ENCODE results near the gene HSCB. TPM values are rescaled to one million over a fixed set of nuclear protein-coding genes. Genes with fewer than 3 reads are reported as not detected.
"Not testable (repeated sequence)": the region's sequence is repeated elsewhere in the genome, so short reads cannot be mapped to it uniquely, and the experiment has no call there.

The HSCB gene
- total RNA-seq, 1 experiment from 2014 or later, result 10.2 TPM

- no TSS peak for BruUV-seq (replicated peaks)
- TF ChIP-seq, protein P1, sequence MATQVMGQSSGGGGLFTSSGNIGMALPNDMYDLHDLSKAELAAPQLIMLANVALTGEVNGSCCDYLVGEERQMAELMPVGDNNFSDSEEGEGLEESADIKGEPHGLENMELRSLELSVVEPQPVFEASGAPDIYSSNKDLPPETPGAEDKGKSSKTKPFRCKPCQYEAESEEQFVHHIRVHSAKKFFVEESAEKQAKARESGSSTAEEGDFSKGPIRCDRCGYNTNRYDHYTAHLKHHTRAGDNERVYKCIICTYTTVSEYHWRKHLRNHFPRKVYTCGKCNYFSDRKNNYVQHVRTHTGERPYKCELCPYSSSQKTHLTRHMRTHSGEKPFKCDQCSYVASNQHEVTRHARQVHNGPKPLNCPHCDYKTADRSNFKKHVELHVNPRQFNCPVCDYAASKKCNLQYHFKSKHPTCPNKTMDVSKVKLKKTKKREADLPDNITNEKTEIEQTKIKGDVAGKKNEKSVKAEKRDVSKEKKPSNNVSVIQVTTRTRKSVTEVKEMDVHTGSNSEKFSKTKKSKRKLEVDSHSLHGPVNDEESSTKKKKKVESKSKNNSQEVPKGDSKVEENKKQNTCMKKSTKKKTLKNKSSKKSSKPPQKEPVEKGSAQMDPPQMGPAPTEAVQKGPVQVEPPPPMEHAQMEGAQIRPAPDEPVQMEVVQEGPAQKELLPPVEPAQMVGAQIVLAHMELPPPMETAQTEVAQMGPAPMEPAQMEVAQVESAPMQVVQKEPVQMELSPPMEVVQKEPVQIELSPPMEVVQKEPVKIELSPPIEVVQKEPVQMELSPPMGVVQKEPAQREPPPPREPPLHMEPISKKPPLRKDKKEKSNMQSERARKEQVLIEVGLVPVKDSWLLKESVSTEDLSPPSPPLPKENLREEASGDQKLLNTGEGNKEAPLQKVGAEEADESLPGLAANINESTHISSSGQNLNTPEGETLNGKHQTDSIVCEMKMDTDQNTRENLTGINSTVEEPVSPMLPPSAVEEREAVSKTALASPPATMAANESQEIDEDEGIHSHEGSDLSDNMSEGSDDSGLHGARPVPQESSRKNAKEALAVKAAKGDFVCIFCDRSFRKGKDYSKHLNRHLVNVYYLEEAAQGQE (IDR thresholded peaks at IDR 0.05; ENCODE audit: insufficient read depth in 1 of 2, low read depth in 2 of 2, low read length in 1 of 2), result no peak
- TF ChIP-seq TCF7L2 (IDR thresholded peaks at IDR 0.05; ENCODE audit: low read depth, low read length) (no peak), SIN3A (IDR thresholded peaks at IDR 0.05; ENCODE audit: borderline replicate concordance, insufficient read depth, low read depth, low read length) (no peak), POLR2AphosphoS5 (IDR thresholded peaks at IDR 0.05; ENCODE audit: low read depth, low read length) (no peak), CTCF (IDR thresholded peaks at IDR 0.05) (no peak)
- CTCF ChIA-PET, result no interaction called here
- no peaks in the 10 kb centered on the region for H3K9me3 ChIP-seq (ENCODE audit: control insufficient read depth, insufficient read depth, low read depth, low read length)
- H3K36me3 ChIP-seq (ENCODE audit: control insufficient read depth, insufficient read depth, low read length), result peaks cover 4% of the 10 kb centered on the region
- intact Hi-C loops (cut with micrococcal nuclease; ENCODE audit: unreplicated experiment), result no loop called here
- no peak overlapping the region for H3K4me3 ChIP-seq (ENCODE audit: low read depth in 2 of 2, low read length in 2 of 2)
- in situ Hi-C loops (cut with HindIII; ENCODE audit: low pct_unique_long_range_greater_than_20kb, low sequenced_read_pairs), result no loop called here
- peak overlapping the region; percentile 96; the same call in 1 of the 2 replicates for H3K27ac ChIP-seq (ENCODE audit: low read length)
- H3K4me1 ChIP-seq (ENCODE audit: control insufficient read depth, insufficient read depth, low read length), result peaks cover 8% of the 10 kb centered on the region
- POLR2A ChIA-PET, result no interaction called here
- no peaks in the 10 kb centered on the region for H3K27me3 ChIP-seq (ENCODE audit: control insufficient read depth, insufficient read depth, low read length)
- ATAC-seq, result no peak
- DNase-seq (ENCODE audit: low read depth, low spot score), result no peak
Measured at GRCh38 chr22:28743852-28744251, 2.0 kb downstream of the HSCB start.

DNA sequence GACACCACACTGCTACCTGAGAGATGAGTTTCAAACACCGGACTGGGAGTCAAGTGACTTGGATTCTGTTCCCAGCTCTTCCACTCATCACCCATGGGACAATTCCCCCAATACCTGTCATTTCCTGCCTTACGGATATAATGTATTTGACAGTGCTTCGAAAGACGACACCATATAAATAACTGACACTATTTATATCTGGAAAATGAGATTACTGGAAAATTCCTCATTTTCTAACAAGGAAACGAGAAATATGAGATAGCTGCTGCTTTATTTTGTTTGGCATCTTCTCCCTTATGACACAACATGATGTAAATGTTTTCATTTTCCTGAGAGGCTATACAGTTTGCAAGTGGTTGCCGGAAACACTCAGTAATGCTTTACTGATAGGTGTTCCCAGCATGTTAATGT is 8.6 kb downstream of the HSCB start:
- Histone ChIP-seq H3K9me3 (ENCODE audit: control insufficient read depth, insufficient read depth, low read depth, low read length) (no peaks in the 10 kb centered on the region), H3K27ac (ENCODE audit: low read length) (no peak overlapping the region), H3K4me3 (ENCODE audit: low read depth in 2 of 2, low read length in 2 of 2) (no peak overlapping the region), H3K36me3 (ENCODE audit: control insufficient read depth, insufficient read depth, low read length) (peaks cover 4% of the 10 kb centered on the region; the same call in 1 of the 2 replicates), H3K4me1 (ENCODE audit: control insufficient read depth, insufficient read depth, low read length) (no peaks in the 10 kb centered on the region), H3K27me3 (ENCODE audit: control insufficient read depth, insufficient read depth, low read length) (no peaks in the 10 kb centered on the region)
- TF ChIP-seq TCF7L2 (IDR thresholded peaks at IDR 0.05; ENCODE audit: low read depth, low read length), result no peak
- no peak for TF ChIP-seq SIN3A (IDR thresholded peaks at IDR 0.05; ENCODE audit: borderline replicate concordance, insufficient read depth, low read depth, low read length)
- no peak for TF ChIP-seq POLR2AphosphoS5 (IDR thresholded peaks at IDR 0.05; ENCODE audit: low read depth, low read length)
- no peak for TF ChIP-seq CTCF (IDR thresholded peaks at IDR 0.05)
- TF ChIP-seq, protein P1 (IDR thresholded peaks at IDR 0.05; ENCODE audit: insufficient read depth in 1 of 2, low read depth in 2 of 2, low read length in 1 of 2), result no peak
- intact Hi-C loops (cut with micrococcal nuclease; ENCODE audit: unreplicated experiment) (no loop called here), in situ Hi-C loops (cut with HindIII; ENCODE audit: low pct_unique_long_range_greater_than_20kb, low sequenced_read_pairs) (no loop called here)
- BruUV-seq (replicated peaks), result no TSS peak
- DNase-seq (ENCODE audit: low read depth, low spot score) (peak; percentile 48), ATAC-seq (no peak)
- CTCF ChIA-PET, result interaction anchor here (0.6 kb wide), 1 partner anchor 446 kb away, joined by 4 read pairs; no protein-coding TSS in a partner anchor
- POLR2A ChIA-PET, result interaction anchor here (0.7 kb wide), 1 partner anchor 19 kb away, joined by 9 read pairs; no protein-coding TSS in a partner anchor

DNA sequence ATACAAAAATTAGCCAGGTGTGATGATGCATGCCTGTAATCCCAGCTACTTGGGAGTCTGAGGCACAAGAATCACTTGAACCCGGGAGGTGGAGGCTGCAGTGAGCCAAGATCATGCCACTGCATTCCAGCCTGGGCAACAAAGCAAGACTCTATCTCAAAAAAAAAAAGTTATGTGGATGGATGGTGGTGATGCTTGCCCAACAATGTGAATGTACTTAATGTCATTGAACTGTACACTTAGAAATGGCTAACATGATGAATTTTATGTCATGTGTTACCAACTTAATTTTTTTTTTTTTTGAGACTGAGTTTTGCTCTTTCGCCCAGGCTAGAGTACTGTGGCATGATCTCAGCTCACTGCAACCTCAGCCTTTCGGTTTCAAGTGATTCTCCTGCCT is 12.7 kb downstream of the HSCB start:
- ATAC-seq; in situ Hi-C loops (cut with HindIII; ENCODE audit: low pct_unique_long_range_greater_than_20kb, low sequenced_read_pairs); DNase-seq (ENCODE audit: low read depth, low spot score); H3K4me3 ChIP-seq (ENCODE audit: low read depth in 2 of 2, low read length in 2 of 2); H3K9me3 ChIP-seq (ENCODE audit: control insufficient read depth, insufficient read depth, low read depth, low read length); H3K4me1 ChIP-seq (ENCODE audit: control insufficient read depth, insufficient read depth, low read length); POLR2A ChIA-PET; H3K27ac ChIP-seq (ENCODE audit: low read length); BruUV-seq (replicated peaks); H3K36me3 ChIP-seq (ENCODE audit: control insufficient read depth, insufficient read depth, low read length); intact Hi-C loops (cut with micrococcal nuclease; ENCODE audit: unreplicated experiment); H3K27me3 ChIP-seq (ENCODE audit: control insufficient read depth, insufficient read depth, low read length); CTCF ChIA-PET: not testable (repeated sequence)

All from Panc1 (cell line).